ENCODE results near the gene POLN.

POLN gene

GRCh38 chr4:2273221-2273620 is 31.3 kb upstream of the POLN start:
- TF ChIP-seq CTCF (conservative IDR thresholded peaks at IDR 0.05) = no peak
- no peak overlapping the region for H3K27ac ChIP-seq

- no peak overlapping the region for H3K27ac ChIP-seq
- no peak for TF ChIP-seq CTCF (conservative IDR thresholded peaks at IDR 0.05)
Observed at GRCh38 chr4:2272828-2273120, 30.9 kb upstream of the POLN start.

- H3K27ac ChIP-seq = no peak overlapping the region
- TF ChIP-seq CTCF (conservative IDR thresholded peaks at IDR 0.05) = no peak
Observed at GRCh38 chr4:2272026-2272827, 30.3 kb upstream of the POLN start.

GRCh38 chr4:2271279-2272025 is 29.5 kb upstream of the POLN start:
- no peak overlapping the region for H3K27ac ChIP-seq
- no peak for TF ChIP-seq CTCF (conservative IDR thresholded peaks at IDR 0.05)

GRCh38 chr4:2270341-2271165 is 28.6 kb upstream of the POLN start:
- no peak overlapping the region for H3K27ac ChIP-seq
- no peak for TF ChIP-seq CTCF (conservative IDR thresholded peaks at IDR 0.05)

- no peak for TF ChIP-seq CTCF (conservative IDR thresholded peaks at IDR 0.05)
- no peak overlapping the region for H3K27ac ChIP-seq
Observed at GRCh38 chr4:2269618-2270163, 27.8 kb upstream of the POLN start.

- no peak overlapping the region for H3K27ac ChIP-seq
- TF ChIP-seq CTCF (conservative IDR thresholded peaks at IDR 0.05) = no peak
Observed at GRCh38 chr4:2269206-2269531, 27.2 kb upstream of the POLN start.
